Myometrial cell (primary cell): ENCODE measurements around the gene TNRC6C. TPM values are rescaled to one million over a fixed set of nuclear protein-coding genes. Genes with fewer than 3 reads are reported as not detected.

Experiments
- total RNA-seq: library from RNA; depleted of rRNA; stranded (reverse); fragments of >200 nt; gene quantifications from 2 replicates; pipeline ENCODE4 v1.2.3, GENCODE V29; 2015

Gene TNRC6C
- total RNA-seq = 1.7 and 3.9 TPM in 2 replicates

DNA sequence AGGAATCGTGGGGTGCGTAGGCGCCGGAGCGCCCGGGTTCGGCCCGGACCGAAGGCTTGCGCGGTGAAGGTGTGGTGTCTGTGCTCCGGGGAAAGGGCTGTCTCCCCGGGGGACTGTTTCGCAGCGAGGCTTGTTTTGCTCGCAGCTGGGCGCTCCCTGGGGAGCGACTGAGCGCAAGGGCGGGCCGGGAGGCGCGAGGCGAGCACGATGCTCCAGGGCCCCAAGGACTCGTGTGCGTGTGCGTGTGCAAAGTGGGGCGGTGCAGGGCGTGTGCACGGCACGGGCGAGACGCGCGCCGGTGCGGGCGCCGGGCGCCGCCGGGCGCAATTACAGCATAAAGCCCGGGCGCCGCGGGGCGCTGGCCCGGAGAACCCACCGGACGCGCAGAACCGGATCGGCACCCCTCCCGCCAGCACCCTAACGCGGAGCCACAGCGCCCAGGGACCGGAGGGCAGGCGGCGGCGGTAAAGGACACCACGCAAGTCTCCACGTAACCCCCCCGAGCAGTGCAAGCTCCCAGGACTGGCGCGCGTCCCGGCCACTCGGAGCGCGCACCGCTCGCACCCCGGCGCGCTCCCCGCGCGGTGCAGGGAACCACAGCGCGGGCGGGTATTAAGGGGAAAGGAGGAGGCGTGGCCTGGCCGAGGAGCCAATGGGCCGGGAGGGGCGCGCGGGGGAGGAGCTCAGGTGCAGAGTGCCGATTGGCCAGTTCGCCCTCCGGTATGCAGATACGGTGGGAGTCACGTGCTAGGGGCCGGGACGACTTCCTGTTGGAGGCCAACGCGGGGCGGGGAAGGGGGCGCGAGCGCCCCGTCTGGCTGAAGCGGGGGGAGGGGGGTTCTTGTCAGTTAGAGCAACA, at the start of gene TNRC6C:
Gene TNRC6C (plus strand): TSS at position 847 of the 859 bp plus-strand sequence. CDS start 45,504 bp downstream, outside the sequence.

DNA sequence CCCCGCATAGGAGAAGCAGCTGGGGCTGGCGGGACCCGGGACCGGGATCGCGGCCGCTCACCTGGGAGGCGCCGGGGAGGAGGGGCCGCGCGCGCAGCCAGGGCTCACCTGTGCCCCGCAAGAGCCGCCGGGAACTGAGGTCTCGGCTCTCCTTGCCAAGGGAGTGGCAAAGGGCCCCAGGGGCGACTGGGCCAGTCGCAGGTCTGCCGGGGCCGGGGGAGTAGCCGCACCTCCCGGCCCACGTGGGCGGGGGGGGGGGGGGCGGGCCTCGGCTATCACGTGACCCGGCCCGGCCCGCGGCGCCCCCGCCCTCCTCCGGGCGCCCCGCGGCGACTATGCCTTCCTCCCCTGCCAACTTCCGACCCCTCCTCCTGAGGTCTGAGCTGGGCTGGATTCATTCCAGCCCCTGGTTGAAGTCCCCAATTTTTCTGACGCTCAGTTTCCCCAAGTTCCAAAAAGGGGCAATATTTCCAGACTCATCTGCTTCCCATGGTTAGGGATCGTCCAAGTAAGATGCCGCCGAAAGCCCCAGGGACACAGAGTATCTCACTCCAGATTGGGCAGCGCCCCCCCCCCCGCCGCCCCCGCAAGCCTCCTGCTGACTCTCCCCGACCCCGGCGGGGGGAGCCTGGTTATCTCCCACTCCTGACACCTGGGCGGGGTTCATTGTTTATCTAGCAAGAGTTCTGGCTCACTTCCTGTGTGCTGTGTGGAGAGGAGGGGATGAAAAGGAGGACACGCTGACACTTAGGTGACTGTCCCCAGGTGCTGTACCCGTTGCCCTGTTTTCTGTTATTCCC, 170.2 kb downstream of the TNRC6C start, which contains the start of gene TMC6:
Gene TMC6 (minus strand): TSS at position 205 of the 800 bp plus-strand sequence. CDS start 1,923 bp downstream, outside the sequence.

DNA sequence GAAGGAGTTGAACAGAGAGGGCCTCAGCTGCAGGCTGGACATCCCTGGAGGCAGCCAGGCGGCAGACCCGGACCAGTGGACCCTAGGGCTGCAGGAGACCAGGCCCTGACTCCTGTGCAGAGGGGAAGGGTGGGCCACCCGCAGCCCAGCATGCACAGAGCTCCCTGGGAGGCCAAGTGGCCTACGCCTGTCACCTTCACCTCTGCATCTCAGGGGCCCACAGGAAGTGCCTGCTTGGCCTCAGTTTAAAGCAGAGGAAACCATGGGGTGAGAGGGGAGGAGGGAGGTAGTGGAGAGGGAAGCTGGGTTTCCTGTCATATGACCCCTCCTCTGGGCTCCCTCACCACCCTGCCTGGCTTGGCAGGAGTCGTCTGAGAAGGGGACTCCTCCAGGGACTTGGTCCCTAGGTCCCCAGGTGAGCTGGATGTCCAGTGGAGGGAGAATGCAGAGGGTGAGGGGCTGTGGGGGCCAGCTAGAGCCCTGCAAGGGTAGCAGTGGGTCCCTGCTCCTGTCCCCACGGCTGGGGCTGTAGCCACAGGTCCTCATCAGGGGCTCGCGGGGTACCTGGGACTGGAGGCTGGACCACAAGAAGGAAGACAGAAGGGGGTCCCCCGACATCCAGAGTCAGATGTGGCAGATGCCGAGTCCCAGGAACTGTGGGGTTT, 172.1 kb downstream of the TNRC6C start, which contains the start of gene TMC8:
Gene TMC8 (plus strand): TSS at position 335 of the 665 bp plus-strand sequence. CDS start 818 bp downstream, outside the sequence.

Other genes with a start within 250 kb of the TNRC6C start
- 0.53 and 0.58 TPM in 2 replicates for gene TMC6, start 170.1 kb downstream of the TNRC6C start, total RNA-seq
- gene TMC8, start 172.1 kb downstream of the TNRC6C start, total RNA-seq = not detected in 2 replicates
- gene C17orf99, start 187.7 kb downstream of the TNRC6C start, total RNA-seq = not detected in 2 replicates
- gene SYNGR2, start 209.9 kb downstream of the TNRC6C start, total RNA-seq = 12.8 and 13.8 TPM in 2 replicates
- gene TK1, start 228.3 kb downstream of the TNRC6C start, total RNA-seq = 258 and 283 TPM in 2 replicates
- gene AFMID, start 228.7 kb downstream of the TNRC6C start, total RNA-seq = 18.2 and 28.7 TPM in 2 replicates